GM19240 (cell line): ENCODE data around the gene TP53TG3F.
"Not testable (repeated sequence)": the region's sequence is repeated elsewhere in the genome, so short reads cannot be mapped to it uniquely, and the experiment has no call there.

ENCODE experiments used
- DNase-seq: peaks from one replicate; pipeline ENCODE4 v3.0.0; 2011; ENCODE audit warnings: low spot score; ENCODE audit not compliant: insufficient read length

TP53TG3F gene, protein sequence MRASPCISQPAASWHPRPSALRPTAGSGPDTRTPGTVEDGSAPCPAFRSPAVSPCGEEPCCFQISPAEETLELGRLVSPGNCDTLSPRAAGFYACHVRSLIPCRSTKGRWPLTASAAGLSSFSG

DNA sequence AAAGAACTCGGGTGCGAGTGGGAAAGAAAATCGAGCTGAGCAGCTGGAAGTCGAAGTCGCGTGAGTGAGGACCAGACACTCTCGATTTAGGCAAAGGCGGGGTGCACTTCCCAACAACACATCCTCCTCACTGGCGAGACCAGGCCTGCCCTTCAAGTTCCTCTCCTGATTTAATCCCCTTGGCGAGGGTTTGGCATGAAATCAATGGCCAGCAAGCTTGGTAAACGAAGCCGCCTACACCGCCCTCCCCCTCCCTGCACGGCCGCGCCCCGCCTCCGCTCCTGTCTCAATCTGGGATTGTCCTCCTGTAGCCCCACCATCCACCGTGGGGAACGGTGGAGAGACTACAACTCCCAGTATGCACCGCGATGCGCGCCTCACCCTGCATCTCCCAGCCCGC, at the start of gene TP53TG3F:
TSS of gene TP53TG3F (plus strand) at position 301 of the 400 bp plus-strand sequence. CDS start at position 369, 68 bp downstream.
- not testable (repeated sequence) for DNase-seq

- DNase-seq = not testable (repeated sequence)
Observed at GRCh38 chr16:33491611-33492010, 32.2 kb downstream of the TP53TG3F start.

GRCh38 chr16:33507231-33507630, 47.8 kb downstream of the TP53TG3F start:
- not testable (repeated sequence) for DNase-seq

DNA sequence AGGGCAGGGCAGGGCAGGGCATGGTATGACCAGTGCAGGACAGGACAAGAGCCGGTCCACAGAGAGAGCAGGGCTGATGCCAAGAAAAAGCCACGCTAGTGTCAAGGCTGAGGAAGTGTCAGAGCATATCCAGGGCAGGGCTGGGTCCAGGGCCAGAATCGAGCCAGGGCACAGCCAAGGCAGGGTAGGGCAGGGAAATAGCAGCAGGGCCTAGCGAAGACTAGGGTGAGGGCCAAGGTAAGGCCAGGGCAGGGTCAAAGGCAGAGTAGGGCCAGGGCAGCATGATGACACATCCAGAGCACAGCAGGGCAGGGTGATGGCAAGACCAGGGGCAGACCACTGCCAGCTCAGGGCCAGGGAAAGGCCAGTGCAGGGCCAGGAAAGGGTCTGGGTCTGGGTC, 49.7 kb downstream of the TP53TG3F start:
- not testable (repeated sequence) for DNase-seq

GRCh38 chr16:33509906-33510305, 50.5 kb downstream of the TP53TG3F start:
- not testable (repeated sequence) for DNase-seq
